Kasumi-1 (cell line): ENCODE results near the gene DAB1.

Experiments
- DNase-seq, 2 experiments: peaks; one replicate each; lab custom pipeline; 2025; lab: John Stamatoyannopoulos, UW

DAB1 gene

DNA sequence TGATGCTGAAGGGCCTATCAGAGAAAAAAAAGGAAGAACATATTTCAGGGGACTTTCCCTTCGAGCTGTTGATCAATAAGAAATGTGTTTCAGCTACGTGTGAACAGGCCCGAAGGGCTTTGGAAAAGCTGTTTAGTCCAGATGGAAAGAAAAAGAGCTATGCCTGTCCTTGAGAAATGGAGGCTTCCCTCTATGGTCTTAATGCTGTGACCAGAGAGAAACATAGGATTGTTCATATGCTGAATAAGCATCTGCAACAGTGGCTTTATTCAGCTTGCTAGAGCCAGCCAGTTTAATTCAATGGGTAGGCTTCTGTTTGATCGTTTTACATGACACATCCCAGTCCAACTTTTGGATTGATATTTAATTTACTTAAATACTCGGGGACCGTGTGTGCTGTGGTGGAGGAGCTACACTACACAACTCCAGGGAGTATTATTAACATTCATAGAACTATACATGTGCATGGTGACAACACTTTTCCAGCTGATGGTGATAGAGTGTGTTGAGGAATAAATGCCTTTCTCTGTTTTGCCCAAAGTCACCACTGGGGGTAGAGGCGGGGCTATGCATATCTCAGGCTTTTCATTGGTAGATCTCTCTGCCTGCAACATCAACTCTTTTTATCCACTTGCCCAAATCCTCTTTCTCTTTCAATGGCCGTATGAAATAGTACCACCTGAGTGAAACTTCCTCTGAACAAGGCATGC is 351.3 kb downstream of the DAB1 start:
- DNase-seq, result no peak

DNA sequence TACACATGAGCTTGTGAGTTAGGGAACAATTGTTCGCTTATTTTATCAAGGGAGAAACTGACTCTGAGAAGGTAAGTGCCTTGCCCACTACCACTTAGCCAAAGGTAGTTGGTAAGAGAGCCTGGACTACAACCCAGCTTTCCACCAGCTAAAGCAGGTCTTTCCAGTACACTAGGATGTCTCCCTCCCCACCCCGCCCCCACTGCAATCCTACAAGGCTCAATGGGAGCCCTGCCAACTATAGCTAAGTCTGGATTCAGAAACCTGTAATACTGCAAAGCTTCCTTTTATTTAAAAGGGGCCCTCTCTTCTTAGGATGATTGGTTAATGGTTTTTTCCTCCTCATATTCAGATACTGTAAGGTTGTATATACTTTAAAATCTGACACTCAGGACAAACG is 356.0 kb downstream of the DAB1 start:
- no peak for DNase-seq

- DNase-seq, result no peak
Observed at GRCh38 chr1:57066980-57067610, 356.8 kb downstream of the DAB1 start.

- DNase-seq, result no peak
Observed at GRCh38 chr1:57065442-57065841, 358.4 kb downstream of the DAB1 start.

DNA sequence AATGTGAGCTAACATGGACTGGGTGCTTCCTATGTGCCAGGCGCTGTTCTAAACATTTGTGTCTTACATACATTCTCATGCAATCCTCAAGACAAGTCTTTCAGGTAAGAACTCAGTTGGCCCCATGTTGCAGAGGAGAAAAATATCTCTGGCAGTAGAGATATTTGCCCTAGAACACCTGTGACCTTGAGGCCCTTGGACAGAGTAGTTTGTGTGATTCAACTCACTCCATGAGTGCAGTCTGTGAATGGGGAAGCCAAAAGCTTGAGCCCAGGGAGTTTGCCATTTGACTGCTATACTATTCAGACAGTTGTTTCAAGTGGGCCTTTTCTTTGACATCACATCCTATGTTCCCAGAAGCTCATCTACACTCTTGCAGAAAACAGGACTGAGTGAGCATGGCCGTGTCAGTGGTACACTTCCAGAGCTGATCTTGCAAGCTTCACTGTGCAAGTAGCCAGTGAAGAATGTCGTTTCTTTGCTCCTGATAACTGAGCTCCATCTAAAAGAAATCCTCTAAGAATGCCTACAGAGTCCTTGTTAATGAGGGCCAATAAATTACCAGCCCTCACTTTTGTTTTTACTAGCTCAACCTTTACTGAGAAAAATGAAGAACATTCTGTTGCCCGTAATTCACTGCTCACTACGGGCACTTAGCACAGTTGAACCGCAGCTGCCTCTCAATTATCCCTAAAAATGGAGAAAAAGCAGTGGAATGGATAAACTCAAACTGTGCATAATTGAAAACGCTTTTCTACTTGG is 359.3 kb downstream of the DAB1 start:
- DNase-seq, result no peak

DNA sequence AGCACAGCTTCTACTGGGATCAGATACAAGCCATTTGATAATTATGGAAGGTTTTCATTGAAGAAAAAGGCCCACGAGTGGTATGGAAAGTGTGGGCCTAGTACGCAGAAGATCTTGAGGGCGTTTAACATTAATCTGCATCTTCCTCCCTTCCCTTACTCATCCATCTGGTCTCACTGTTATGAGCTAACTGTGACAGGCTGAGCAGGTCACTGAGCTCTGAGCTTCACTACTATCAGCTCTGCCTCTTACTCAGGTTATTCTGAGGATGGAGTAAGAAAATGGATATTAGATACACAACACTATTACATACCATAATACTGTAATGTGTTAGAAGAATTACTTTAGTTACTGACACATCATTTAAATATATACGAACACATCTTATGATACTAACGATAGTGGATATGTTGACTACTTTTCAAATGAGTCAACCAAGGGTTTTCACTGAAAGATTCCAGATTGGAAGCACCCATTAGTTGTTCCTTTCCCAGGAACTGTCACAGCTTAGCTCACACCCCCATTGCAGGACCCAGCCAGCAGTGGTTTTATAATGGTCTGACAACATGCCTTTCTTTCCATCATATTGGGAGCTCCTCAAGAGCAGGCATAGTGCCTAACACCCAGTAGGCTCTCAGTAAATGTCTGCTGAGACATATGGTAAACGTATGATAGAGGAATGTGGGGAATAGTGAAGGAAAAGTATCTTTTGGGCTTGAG is 360.3 kb downstream of the DAB1 start:
- no peak for DNase-seq

DNA sequence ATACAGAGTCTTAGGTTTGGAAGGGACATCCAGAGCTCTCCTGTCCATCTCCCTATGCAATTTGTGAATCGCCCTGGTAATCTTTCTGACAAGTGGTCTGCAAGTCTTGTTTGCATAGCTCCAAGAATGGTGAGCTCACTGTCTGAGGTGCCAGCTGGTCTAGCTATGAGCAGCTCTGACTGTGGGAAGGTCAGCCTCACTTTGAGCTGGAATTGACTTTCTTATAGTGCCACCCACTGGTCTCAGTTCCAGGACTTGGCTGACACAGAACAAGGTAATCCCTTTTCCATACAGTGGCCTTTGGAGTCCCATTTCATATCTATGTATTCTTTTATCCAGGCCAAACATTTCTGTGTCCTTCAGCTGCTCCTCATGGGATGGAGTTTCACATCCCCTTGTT is 362.5 kb downstream of the DAB1 start:
- no peak for DNase-seq

GRCh38 chr1:57060451-57060850 is 363.4 kb downstream of the DAB1 start:
- no peak for DNase-seq

GRCh38 chr1:57058652-57059501 is 365.0 kb downstream of the DAB1 start:
- no peak for DNase-seq

GRCh38 chr1:57048856-57049255 is 375.0 kb downstream of the DAB1 start:
- DNase-seq, result no peak

DNA sequence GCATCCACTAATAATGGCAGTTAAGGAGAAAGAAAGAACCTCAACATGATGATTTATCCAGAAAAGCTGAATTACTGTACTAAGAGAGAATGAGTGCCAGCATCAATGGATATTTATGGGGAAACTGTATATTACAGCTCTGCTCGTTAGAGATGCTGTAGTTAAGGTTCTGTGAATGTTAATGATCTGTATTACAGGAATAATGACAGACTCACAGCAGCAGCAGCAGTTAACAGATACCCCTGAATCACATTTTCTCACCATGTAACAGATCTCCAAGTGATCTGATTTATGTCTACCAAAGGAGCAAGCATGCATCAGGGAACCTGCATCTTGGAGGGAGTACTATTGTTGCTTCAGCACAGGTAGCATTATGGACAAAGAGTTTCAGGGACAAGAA is 377.4 kb downstream of the DAB1 start:
- DNase-seq, result no peak

- DNase-seq, result no peak
Observed at GRCh38 chr1:57041901-57042300, 382.0 kb downstream of the DAB1 start.

- no peak for DNase-seq
Observed at GRCh38 chr1:57040811-57041210, 383.0 kb downstream of the DAB1 start.

DNA sequence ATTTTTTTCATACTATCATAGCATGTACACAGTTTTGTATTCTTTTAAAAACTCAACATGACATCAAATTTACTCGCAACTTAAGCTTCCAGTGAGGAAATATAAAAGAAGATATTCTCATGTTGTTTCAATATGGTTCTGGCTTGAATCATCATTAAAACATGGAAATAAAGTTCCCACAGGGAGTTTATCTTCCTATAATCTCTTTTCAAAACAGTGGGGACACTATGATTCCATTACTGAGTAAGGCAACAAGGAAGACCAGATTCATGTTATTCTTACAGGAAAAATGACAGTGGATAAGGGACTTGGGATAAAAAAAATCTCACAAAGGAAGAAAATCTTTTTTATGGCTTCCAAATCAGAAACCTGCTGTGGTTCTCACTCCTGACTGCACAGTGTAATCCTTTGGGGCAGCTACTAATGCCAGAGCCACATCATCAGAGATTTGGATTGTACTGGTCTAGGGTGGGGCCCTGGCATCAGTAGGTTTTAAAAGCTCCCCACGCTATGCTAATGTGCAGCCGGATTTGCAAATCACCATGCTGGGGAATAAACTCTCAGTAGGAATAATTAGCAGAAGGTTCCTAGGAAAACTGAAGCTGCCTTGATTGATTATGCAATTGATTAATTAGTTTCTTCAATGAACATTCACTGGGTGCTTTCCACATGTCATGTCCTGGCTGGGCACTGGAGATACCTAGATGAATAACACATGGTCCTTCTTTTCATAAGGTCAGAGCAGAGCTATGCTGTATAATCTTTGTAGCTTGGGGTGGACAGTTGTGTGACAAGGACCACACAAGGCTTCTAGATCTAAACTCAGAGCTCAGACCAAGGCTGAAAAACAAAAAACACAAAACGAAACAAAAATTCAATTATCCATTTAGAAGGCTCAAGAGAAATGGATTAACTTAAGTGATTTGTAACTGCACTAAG is 386.9 kb downstream of the DAB1 start:
- no peak for DNase-seq

DNA sequence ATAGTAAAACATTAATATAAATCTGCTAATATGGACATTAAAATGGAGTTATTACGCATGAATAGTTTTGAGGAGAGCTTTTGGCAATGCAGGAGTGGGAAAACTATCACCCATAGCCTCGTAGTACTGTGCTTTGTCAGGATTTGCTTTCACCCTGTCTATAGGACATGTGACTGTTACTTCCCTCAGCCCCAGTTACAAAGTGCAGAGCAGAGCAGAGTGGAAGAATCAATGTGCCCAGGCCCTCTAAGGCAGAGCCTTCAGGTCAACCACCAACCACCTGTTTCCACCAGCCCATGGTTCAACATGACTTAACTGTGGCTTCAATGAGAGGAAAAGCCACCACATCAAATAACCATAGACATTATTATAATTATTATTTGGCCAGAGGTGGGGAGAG is 389.1 kb downstream of the DAB1 start:
- no peak for DNase-seq

GRCh38 chr1:57033222-57034001 is 390.4 kb downstream of the DAB1 start:
- DNase-seq, result no peak

DNA sequence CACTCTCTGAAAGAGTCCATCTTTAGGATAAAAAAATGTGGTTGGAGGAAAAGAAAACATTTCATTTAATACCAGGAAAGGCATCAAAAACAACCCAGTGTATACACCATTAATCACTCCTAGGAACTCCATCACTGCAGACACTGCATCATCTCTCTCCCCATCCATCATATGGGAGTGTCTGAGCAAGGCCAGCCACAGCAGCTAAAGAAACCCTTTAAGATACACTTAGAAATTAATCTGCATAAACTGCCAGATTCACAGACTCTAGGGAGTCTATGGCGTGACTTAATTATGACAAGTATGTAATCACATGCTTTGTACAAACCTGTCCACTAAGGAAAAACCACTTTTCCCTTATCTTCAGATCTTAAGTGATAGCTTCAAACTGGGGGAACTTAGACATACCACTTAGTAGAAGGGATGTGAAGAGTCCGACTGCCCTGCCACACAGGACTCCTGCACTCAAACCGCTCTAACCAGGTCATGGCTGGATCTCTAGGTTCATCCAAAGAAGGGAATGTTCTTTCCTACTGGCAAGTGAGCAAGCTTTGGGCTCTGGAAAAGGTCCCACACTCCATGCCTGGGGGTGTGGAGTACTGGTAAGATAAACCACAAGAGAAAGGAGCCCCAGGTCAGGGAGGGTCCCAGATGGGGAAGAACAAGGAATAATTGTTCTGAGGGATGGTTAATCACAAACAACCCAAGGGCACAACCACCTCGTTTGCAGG is 397.1 kb downstream of the DAB1 start:
- DNase-seq, result no peak

DNA sequence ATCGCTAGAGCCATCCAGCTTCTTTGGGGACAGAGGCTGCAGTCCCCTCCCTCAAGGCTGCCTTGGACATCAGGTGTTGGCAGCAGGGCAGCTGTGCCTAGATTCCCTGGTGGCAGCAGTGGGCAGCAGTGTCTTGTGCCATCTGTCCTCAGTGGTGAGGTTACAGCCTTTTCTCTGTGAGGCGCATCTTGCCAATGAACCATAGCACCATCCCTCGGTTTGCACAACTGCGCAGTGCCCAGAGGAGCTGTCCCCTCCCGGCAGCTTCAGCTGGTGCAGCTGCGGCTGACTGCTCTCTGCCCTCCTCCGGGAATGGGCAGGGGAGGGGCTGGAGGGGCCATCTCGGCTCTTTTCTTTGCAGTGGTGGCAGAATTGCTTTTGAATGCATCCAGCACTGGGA is 399.0 kb downstream of the DAB1 start:
- no peak for DNase-seq

- DNase-seq, result no peak
Observed at GRCh38 chr1:57024428-57024827, 399.4 kb downstream of the DAB1 start.
